ENCODE data around the gene PTPN1. TPM values are rescaled to one million over a fixed set of nuclear protein-coding genes. Genes with fewer than 3 reads are reported as not detected.
"Not testable (repeated sequence)": the region's sequence is repeated elsewhere in the genome, so short reads cannot be mapped to it uniquely, and the experiment has no call there.

The PTPN1 gene
- total RNA-seq, 1 donor: 28.6 TPM

GRCh38 chr20:50617022-50617421, 106.8 kb downstream of the PTPN1 start:
- Histone ChIP-seq H3K4me3 (ENCODE audit: insufficient read depth, low read length) (no peak overlapping the region), H2AFZ (ENCODE audit: low read length) (no peak overlapping the region), H3K79me2 (ENCODE audit: insufficient read depth, low read length) (no peaks in the 10 kb centered on the region), H4K20me1 (ENCODE audit: insufficient read depth, low read length) (no peaks in the 10 kb centered on the region), H3K9me3 (ENCODE audit: low read depth, low read length) (peaks cover 5% of the 10 kb centered on the region), H3K4me2 (ENCODE audit: insufficient read depth, low read length) (no peak overlapping the region), H3K36me3 (ENCODE audit: insufficient read depth, low read length) (no peaks in the 10 kb centered on the region), H3K27ac (ENCODE audit: low read depth, low read length) (no peak overlapping the region), H3K4me1 (ENCODE audit: insufficient read depth, low read length) (no peaks in the 10 kb centered on the region), H3K27me3 (ENCODE audit: insufficient read depth, low read length) (no peaks in the 10 kb centered on the region)
- DNase-seq (ENCODE audit: insufficient read length, low spot score, missing footprints): no peak
- TF ChIP-seq CTCF (IDR thresholded peaks at IDR 0.05; ENCODE audit: extremely low read depth, low read depth, low read length): no peak

- DNase-seq (ENCODE audit: insufficient read length, low spot score, missing footprints): peak; percentile 11
- Histone ChIP-seq H3K79me2 (ENCODE audit: insufficient read depth, low read length) (no peaks in the 10 kb centered on the region), H3K4me3 (ENCODE audit: insufficient read depth, low read length) (no peak overlapping the region), H3K4me1 (ENCODE audit: insufficient read depth, low read length) (no peaks in the 10 kb centered on the region), H3K36me3 (ENCODE audit: insufficient read depth, low read length) (no peaks in the 10 kb centered on the region), H4K20me1 (ENCODE audit: insufficient read depth, low read length) (no peaks in the 10 kb centered on the region), H3K4me2 (ENCODE audit: insufficient read depth, low read length) (no peak overlapping the region), H3K27ac (ENCODE audit: low read depth, low read length) (no peak overlapping the region), H3K9me3 (ENCODE audit: low read depth, low read length) (peaks cover 5% of the 10 kb centered on the region), H3K27me3 (ENCODE audit: insufficient read depth, low read length) (no peaks in the 10 kb centered on the region), H2AFZ (ENCODE audit: low read length) (no peak overlapping the region)
- no peak for TF ChIP-seq CTCF (IDR thresholded peaks at IDR 0.05; ENCODE audit: extremely low read depth, low read depth, low read length)
Measured at GRCh38 chr20:50618537-50618936, 108.4 kb downstream of the PTPN1 start.

GRCh38 chr20:50620459-50620858, 110.3 kb downstream of the PTPN1 start:
- H3K79me2 ChIP-seq (ENCODE audit: insufficient read depth, low read length); H3K4me3 ChIP-seq (ENCODE audit: insufficient read depth, low read length); H3K36me3 ChIP-seq (ENCODE audit: insufficient read depth, low read length); H3K27ac ChIP-seq (ENCODE audit: low read depth, low read length); H3K9me3 ChIP-seq (ENCODE audit: low read depth, low read length); H2AFZ ChIP-seq (ENCODE audit: low read length); H3K27me3 ChIP-seq (ENCODE audit: insufficient read depth, low read length); H4K20me1 ChIP-seq (ENCODE audit: insufficient read depth, low read length); H3K4me1 ChIP-seq (ENCODE audit: insufficient read depth, low read length); H3K4me2 ChIP-seq (ENCODE audit: insufficient read depth, low read length); DNase-seq (ENCODE audit: insufficient read length, low spot score, missing footprints): not testable (repeated sequence)

GRCh38 chr20:50621068-50621665, 111.0 kb downstream of the PTPN1 start:
- Histone ChIP-seq H3K4me3 (ENCODE audit: insufficient read depth, low read length) (no peak overlapping the region), H3K27ac (ENCODE audit: low read depth, low read length) (no peak overlapping the region), H3K9me3 (ENCODE audit: low read depth, low read length) (peaks cover 5% of the 10 kb centered on the region), H2AFZ (ENCODE audit: low read length) (no peak overlapping the region), H3K4me1 (ENCODE audit: insufficient read depth, low read length) (no peaks in the 10 kb centered on the region), H3K27me3 (ENCODE audit: insufficient read depth, low read length) (no peaks in the 10 kb centered on the region), H4K20me1 (ENCODE audit: insufficient read depth, low read length) (no peaks in the 10 kb centered on the region), H3K4me2 (ENCODE audit: insufficient read depth, low read length) (no peak overlapping the region), H3K36me3 (ENCODE audit: insufficient read depth, low read length) (no peaks in the 10 kb centered on the region), H3K79me2 (ENCODE audit: insufficient read depth, low read length) (no peaks in the 10 kb centered on the region)
- no peak for TF ChIP-seq CTCF (IDR thresholded peaks at IDR 0.05; ENCODE audit: extremely low read depth, low read depth, low read length)
- DNase-seq (ENCODE audit: insufficient read length, low spot score, missing footprints): peak; percentile 62

All from osteoblast (primary cell).